ENCODE data around the gene EIF4G1.

The EIF4G1 gene

DNA sequence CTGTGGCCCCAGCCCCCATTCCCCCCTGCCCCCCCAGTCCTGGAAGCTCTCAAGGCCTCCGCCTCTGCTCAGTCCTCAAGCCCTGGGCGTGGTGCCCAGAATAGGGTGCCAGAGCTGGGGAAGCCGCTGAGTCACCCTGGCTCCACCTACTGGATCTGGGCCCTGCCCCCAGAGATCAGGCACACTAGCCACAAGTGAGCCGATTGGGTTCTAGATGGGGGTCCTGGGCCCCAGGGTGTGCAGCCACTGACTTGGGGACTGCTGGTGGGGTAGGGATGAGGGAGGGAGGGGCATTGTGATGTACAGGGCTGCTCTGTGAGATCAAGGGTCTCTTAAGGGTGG lies 5.7 kb downstream of the EIF4G1 start:
- no peak overlapping the region for H3K27ac ChIP-seq (ENCODE audit: low read depth, low read length, poor library complexity, severe bottlenecking)
- H3F3A ChIP-seq (ENCODE audit: insufficient read depth, low read length) = no peaks in the 10 kb centered on the region
- H3K4me2 ChIP-seq (ENCODE audit: low read length) = no peak overlapping the region
- H3K4me1 ChIP-seq (ENCODE audit: insufficient read depth, low read length, severe bottlenecking) = peaks cover 21% of the 10 kb centered on the region
- no peaks in the 10 kb centered on the region for H4K20me1 ChIP-seq (ENCODE audit: insufficient read depth, low read length)
- no peaks in the 10 kb centered on the region for H3K27me3 ChIP-seq (ENCODE audit: insufficient read depth, low read length)
- no peak for TF ChIP-seq EZH2 (IDR thresholded peaks at IDR 0.05; ENCODE audit: borderline replicate concordance, low read length)
- TF ChIP-seq, protein P1, sequence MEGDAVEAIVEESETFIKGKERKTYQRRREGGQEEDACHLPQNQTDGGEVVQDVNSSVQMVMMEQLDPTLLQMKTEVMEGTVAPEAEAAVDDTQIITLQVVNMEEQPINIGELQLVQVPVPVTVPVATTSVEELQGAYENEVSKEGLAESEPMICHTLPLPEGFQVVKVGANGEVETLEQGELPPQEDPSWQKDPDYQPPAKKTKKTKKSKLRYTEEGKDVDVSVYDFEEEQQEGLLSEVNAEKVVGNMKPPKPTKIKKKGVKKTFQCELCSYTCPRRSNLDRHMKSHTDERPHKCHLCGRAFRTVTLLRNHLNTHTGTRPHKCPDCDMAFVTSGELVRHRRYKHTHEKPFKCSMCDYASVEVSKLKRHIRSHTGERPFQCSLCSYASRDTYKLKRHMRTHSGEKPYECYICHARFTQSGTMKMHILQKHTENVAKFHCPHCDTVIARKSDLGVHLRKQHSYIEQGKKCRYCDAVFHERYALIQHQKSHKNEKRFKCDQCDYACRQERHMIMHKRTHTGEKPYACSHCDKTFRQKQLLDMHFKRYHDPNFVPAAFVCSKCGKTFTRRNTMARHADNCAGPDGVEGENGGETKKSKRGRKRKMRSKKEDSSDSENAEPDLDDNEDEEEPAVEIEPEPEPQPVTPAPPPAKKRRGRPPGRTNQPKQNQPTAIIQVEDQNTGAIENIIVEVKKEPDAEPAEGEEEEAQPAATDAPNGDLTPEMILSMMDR (IDR thresholded peaks at IDR 0.05; ENCODE audit: low read length) = no peak
- peaks cover 43% of the 10 kb centered on the region for H3K79me2 ChIP-seq (ENCODE audit: insufficient read depth, low read length)
- no peaks in the 10 kb centered on the region for H3K9me3 ChIP-seq (ENCODE audit: low read length)
- H3K9me2 ChIP-seq (ENCODE audit: low read depth, low read length) = no peaks in the 10 kb centered on the region
- no peak overlapping the region for H3K4me3 ChIP-seq (ENCODE audit: low read depth, low read length, poor library complexity, severe bottlenecking)
- no peak overlapping the region for H3K9ac ChIP-seq (ENCODE audit: low read length)
- H2AFZ ChIP-seq (ENCODE audit: low read length) = no peak overlapping the region
- peaks cover 98% of the 10 kb centered on the region for H3K36me3 ChIP-seq (ENCODE audit: insufficient read depth, low read length)

- no peak for TF ChIP-seq EZH2 (IDR thresholded peaks at IDR 0.05; ENCODE audit: borderline replicate concordance, low read length)
- TF ChIP-seq, protein P1 (IDR thresholded peaks at IDR 0.05; ENCODE audit: low read length) = no peak
- H3K9me3 ChIP-seq (ENCODE audit: low read length) = no peaks in the 10 kb centered on the region
- no peak overlapping the region for H3K9ac ChIP-seq (ENCODE audit: low read length)
- H2AFZ ChIP-seq (ENCODE audit: low read length) = no peak overlapping the region
- no peak overlapping the region for H3K4me3 ChIP-seq (ENCODE audit: low read depth, low read length, poor library complexity, severe bottlenecking)
- H3K27me3 ChIP-seq (ENCODE audit: insufficient read depth, low read length) = no peaks in the 10 kb centered on the region
- H3K79me2 ChIP-seq (ENCODE audit: insufficient read depth, low read length) = peaks cover 27% of the 10 kb centered on the region
- no peaks in the 10 kb centered on the region for H4K20me1 ChIP-seq (ENCODE audit: insufficient read depth, low read length)
- peaks cover 9% of the 10 kb centered on the region for H3K4me1 ChIP-seq (ENCODE audit: insufficient read depth, low read length, severe bottlenecking)
- H3F3A ChIP-seq (ENCODE audit: insufficient read depth, low read length) = no peaks in the 10 kb centered on the region
- no peak overlapping the region for H3K27ac ChIP-seq (ENCODE audit: low read depth, low read length, poor library complexity, severe bottlenecking)
- no peak overlapping the region for H3K4me2 ChIP-seq (ENCODE audit: low read length)
- no peaks in the 10 kb centered on the region for H3K9me2 ChIP-seq (ENCODE audit: low read depth, low read length)
- peaks cover 98% of the 10 kb centered on the region for H3K36me3 ChIP-seq (ENCODE audit: insufficient read depth, low read length)
Measured at GRCh38 chr3:184321666-184322065, 7.3 kb downstream of the EIF4G1 start.

- no peaks in the 10 kb centered on the region for H3K27me3 ChIP-seq (ENCODE audit: insufficient read depth, low read length)
- no peaks in the 10 kb centered on the region for H3K9me2 ChIP-seq (ENCODE audit: low read depth, low read length)
- no peaks in the 10 kb centered on the region for H3F3A ChIP-seq (ENCODE audit: insufficient read depth, low read length)
- no peak overlapping the region for H3K9ac ChIP-seq (ENCODE audit: low read length)
- H3K79me2 ChIP-seq (ENCODE audit: insufficient read depth, low read length) = peaks cover 14% of the 10 kb centered on the region
- no peak overlapping the region for H3K27ac ChIP-seq (ENCODE audit: low read depth, low read length, poor library complexity, severe bottlenecking)
- H3K9me3 ChIP-seq (ENCODE audit: low read length) = no peaks in the 10 kb centered on the region
- no peak overlapping the region for H2AFZ ChIP-seq (ENCODE audit: low read length)
- peaks cover 98% of the 10 kb centered on the region for H3K36me3 ChIP-seq (ENCODE audit: insufficient read depth, low read length)
- no peaks in the 10 kb centered on the region for H3K4me1 ChIP-seq (ENCODE audit: insufficient read depth, low read length, severe bottlenecking)
- H4K20me1 ChIP-seq (ENCODE audit: insufficient read depth, low read length) = no peaks in the 10 kb centered on the region
- no peak overlapping the region for H3K4me2 ChIP-seq (ENCODE audit: low read length)
- H3K4me3 ChIP-seq (ENCODE audit: low read depth, low read length, poor library complexity, severe bottlenecking) = no peak overlapping the region
- TF ChIP-seq, protein P1 (IDR thresholded peaks at IDR 0.05; ENCODE audit: low read length) = no peak
- TF ChIP-seq EZH2 (IDR thresholded peaks at IDR 0.05; ENCODE audit: borderline replicate concordance, low read length) = no peak
Measured at GRCh38 chr3:184322731-184323487, 8.5 kb downstream of the EIF4G1 start.

Data from OCI-LY1 (cell line).